Bronchial epithelial cell (primary cell): ENCODE measurements around the gene SYT5. TPM values are rescaled to one million over a fixed set of nuclear protein-coding genes. Genes with fewer than 3 reads are reported as not detected.

Experiments used
- DNase-seq: peaks from one replicate; pipeline ENCODE4 v3.0.0-alpha.2; 2010; ENCODE audit warnings: low read depth
- FAIRE-seq: peaks from 2 replicates; lab custom pipeline; 2011; peaks lifted over from hg19 to GRCh38; lab: Jason Lieb, UNC
- H3K27me3 ChIP-seq: 2 replicates; pipeline ENCODE4 v1.5.1; 2011; ENCODE audit warnings: low read length; ENCODE audit not compliant: control insufficient read depth, insufficient read depth
- H3K36me3 ChIP-seq: 2 replicates; pipeline ENCODE4 v1.5.1; 2011; ENCODE audit warnings: low read length; ENCODE audit not compliant: control insufficient read depth, insufficient read depth
- H3K4me3 ChIP-seq: 2 replicates; pipeline ENCODE4 v1.5.1; 2011; ENCODE audit warnings: mild to moderate bottlenecking, low read depth, low read length, control low read depth
- total RNA-seq: library from RNA; depleted of rRNA; stranded (reverse); fragments of >200 nt; gene quantifications from 2 replicates; pipeline ENCODE4 v1.2.1, GENCODE V29; 2014
- TF ChIP-seq, protein P1 (sequence below): IDR thresholded peaks from 2 replicates; pipeline ENCODE4 v1.5.1; 2011; ENCODE audit warnings: mild to moderate bottlenecking, moderate library complexity, low read length, control low read depth, inconsistent platforms; ENCODE audit not compliant: insufficient read depth, severe bottlenecking

The SYT5 gene
- total RNA-seq, 1 donor from 2014 or later: 0.26 TPM

DNA sequence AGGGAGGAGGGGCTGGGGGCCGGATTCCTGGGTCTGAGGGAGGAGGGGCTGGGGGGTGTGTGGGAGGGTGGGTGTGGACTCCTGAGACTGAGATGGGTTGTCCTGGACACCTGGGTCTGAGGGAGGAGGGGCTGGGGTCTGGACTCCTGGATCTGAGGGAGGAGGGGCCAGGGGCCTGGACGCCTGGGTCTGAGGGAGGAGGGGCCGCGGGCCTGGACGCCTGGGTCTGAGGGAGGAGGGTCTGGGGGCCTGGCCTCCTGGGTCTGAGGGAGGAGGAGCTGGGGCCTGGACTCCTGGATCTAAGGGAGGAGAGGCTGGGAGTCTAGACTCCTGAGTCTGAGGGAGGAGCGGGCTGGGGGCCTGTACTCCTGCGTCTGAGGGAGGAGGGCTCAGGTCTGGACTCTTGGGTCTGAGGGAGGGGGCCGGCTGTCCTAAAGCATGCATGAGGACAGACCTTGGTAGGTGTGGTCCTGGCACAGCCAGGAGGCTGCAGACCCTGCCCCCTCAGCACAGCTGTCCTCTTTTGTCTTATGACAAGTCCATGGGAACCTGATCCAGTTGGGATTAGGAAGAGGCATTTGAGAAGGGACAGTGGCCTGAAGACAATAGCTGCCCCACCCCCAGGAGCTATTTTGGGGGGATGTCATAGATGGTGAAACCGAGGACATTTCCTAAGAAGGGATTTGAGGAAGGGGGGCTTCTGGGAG, 32.4 kb downstream of the SYT5 start:
- H3K27me3 ChIP-seq: no peaks in the 10 kb centered on the region
- no peaks in the 10 kb centered on the region for H3K36me3 ChIP-seq
- no peak overlapping the region for H3K4me3 ChIP-seq
- no peak for FAIRE-seq
- no peak for DNase-seq
- TF ChIP-seq, protein P1, sequence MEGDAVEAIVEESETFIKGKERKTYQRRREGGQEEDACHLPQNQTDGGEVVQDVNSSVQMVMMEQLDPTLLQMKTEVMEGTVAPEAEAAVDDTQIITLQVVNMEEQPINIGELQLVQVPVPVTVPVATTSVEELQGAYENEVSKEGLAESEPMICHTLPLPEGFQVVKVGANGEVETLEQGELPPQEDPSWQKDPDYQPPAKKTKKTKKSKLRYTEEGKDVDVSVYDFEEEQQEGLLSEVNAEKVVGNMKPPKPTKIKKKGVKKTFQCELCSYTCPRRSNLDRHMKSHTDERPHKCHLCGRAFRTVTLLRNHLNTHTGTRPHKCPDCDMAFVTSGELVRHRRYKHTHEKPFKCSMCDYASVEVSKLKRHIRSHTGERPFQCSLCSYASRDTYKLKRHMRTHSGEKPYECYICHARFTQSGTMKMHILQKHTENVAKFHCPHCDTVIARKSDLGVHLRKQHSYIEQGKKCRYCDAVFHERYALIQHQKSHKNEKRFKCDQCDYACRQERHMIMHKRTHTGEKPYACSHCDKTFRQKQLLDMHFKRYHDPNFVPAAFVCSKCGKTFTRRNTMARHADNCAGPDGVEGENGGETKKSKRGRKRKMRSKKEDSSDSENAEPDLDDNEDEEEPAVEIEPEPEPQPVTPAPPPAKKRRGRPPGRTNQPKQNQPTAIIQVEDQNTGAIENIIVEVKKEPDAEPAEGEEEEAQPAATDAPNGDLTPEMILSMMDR: no peak

DNA sequence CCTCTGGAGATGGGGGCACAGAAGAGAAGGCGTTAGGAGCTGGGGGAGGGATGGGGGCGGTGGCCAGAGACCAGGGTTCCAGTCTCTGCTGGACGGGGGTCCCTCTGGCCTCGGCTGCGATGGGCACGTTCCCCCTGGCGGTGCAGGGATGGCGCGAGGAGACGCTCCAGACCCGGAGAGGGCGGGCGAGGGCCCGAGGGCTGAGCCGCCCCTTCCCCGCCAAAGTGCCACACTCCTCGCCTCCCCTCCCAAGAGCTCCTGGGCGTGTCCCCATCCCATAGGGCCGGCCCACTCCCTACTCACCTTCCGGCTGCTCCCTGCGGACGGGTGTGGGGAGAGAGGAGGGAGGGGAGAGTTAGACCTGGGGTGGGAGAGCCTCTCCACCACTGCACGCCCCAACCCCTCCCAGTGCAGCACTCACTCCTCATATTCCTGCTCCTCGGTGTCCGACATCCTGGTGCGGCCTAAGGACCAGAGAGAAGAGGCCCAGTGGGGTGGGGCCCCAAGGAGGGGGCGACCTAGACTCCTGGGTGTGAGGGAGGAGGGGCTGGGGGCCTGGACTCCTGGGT, 33.3 kb downstream of the SYT5 start:
- FAIRE-seq (no peak), DNase-seq (peak; percentile 8)
- Histone ChIP-seq H3K4me3 (peak overlapping the region; percentile 40), H3K36me3 (no peaks in the 10 kb centered on the region), H3K27me3 (no peaks in the 10 kb centered on the region)
- TF ChIP-seq, protein P1: no peak

GRCh38 chr19:55146078-55146704, 33.9 kb downstream of the SYT5 start:
- DNase-seq (no peak), FAIRE-seq (no peak)
- H3K27me3 ChIP-seq: no peaks in the 10 kb centered on the region
- H3K36me3 ChIP-seq: no peaks in the 10 kb centered on the region
- TF ChIP-seq, protein P1: peak; percentile 80
- peak overlapping the region; percentile 40 for H3K4me3 ChIP-seq

DNA sequence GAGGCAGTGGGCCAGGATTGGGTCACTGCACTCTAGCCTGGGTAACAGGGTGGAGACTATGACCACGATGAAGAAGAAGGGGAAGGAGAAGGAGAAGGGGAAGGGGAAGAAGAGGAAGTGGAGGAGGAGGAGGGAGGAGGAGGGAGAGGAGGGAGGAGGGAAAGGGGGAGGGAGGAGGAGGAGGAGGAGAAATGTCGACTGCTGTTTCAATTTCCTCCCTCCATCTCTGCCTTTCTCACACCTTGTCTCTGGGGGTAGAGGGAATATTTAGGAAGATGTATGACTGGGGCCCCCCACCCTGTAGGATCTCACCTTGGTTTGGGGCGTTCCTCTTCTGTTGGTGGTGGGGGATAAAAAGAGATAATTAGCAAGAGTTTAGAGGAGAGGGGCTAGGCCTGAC, 34.9 kb downstream of the SYT5 start:
- Histone ChIP-seq H3K27me3 (no peaks in the 10 kb centered on the region), H3K4me3 (no peak overlapping the region)

DNA sequence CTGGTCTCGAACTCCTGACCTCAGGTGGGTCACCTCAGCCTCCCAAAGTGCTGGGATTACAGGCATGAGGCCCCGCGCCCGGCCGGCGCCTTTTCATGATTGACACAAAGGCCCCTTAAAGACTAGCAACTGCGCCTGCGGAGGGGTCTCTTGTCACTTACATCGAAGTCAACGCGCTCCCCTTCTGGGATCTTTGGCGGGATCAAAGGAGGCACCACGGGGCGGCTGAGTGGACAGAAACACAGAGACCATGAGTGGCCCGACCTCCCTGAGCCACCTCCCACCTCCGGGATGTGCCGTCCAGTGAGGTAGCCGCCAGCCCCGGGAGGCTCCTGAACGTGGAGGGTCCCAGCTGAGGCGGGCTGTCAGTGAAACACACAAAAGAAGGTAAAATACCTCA, 38.4 kb downstream of the SYT5 start:
- TF ChIP-seq, protein P1: no peak
- FAIRE-seq: no peak
- DNase-seq: no peak
- Histone ChIP-seq H3K4me3 (no peak overlapping the region), H3K36me3 (no peaks in the 10 kb centered on the region), H3K27me3 (no peaks in the 10 kb centered on the region)

More for the DNA sequence above, 34.9 kb downstream of the SYT5 start:
- H3K36me3 ChIP-seq: no peaks in the 10 kb centered on the region
- FAIRE-seq: no peak
- DNase-seq: no peak
- TF ChIP-seq, protein P1: no peak
